HEK293 (cell line): ENCODE results near the gene OPA1.
A peak's percentile ranks its signal among the peaks of the same experiment; 100 is the strongest.

Experiments used
- CTCF ChIA-PET: fragments of 350-600 bp; formaldehyde crosslinking; extraction: SDS; loops from one replicate; lab custom pipeline; 2021; ENCODE audit warnings: antibody characterized with exemption; lab: Yijun Ruan, JAX
- POLR2A ChIA-PET: fragments of 300-600 bp; formaldehyde crosslinking; extraction: SDS; loops from one replicate; lab custom pipeline; 2020; ENCODE audit warnings: antibody characterized with exemption, inconsistent platforms; lab: Yijun Ruan, JAX
- H3K27ac ChIP-seq: fragments of 200-500 bp; sonication (Bioruptor generic); 2 replicates; pipeline ENCODE4 v1.5.1; 2014; ENCODE audit warnings: low read depth, low read length, control low read depth, inconsistent platforms; ENCODE audit errors: extremely low read depth
- H3K36me3 ChIP-seq, 2 experiments: fragments of 200-500 bp in 1 of 2; sonication (Bioruptor generic) in 1 of 2; 1 replicate in 1 of 2; 2 replicates in 1 of 2; pipeline ENCODE4 v1.5.1; 2014 to 2017; ENCODE audit warnings: inconsistent platforms in 2 of 2, low read length in 2 of 2; ENCODE audit not compliant: control insufficient read depth in 2 of 2, insufficient read depth in 1 of 2
- H3K4me1 ChIP-seq: fragments of 200-500 bp; sonication (Bioruptor generic); 2 replicates; pipeline ENCODE4 v1.5.1; 2014; ENCODE audit warnings: mild to moderate bottlenecking, low read length, inconsistent platforms; ENCODE audit not compliant: control insufficient read depth, insufficient read depth
- H3K4me3 ChIP-seq: 2 replicates; pipeline ENCODE4 v1.5.1; 2011; ENCODE audit warnings: low read depth, mild to moderate bottlenecking, control low read depth, low read length, moderate library complexity
- H3K9me3 ChIP-seq: fragments of 200-500 bp; sonication (Bioruptor generic); 2 replicates; pipeline ENCODE4 v1.5.1; 2014; ENCODE audit warnings: low read depth, low read length, inconsistent platforms; ENCODE audit not compliant: control insufficient read depth, insufficient read depth
- EGR2 ChIP-seq: fragments of 450-650 bp; formaldehyde crosslinking; IDR thresholded peaks from 2 replicates; pipeline ENCODE4 v1.5.1; 2016; ENCODE audit warnings: low read depth, missing biosample characterization, missing genetic modification characterization
- GFI1B ChIP-seq: fragments of 450-650 bp; formaldehyde crosslinking; IDR thresholded peaks from 2 replicates; pipeline ENCODE4 v1.5.1; 2016; ENCODE audit warnings: missing biosample characterization, missing genetic modification characterization
- GLI2 ChIP-seq: fragments of 450-650 bp; formaldehyde crosslinking; IDR thresholded peaks from 2 replicates; pipeline ENCODE4; 2017; ENCODE audit warnings: missing biosample characterization, missing genetic modification characterization, low read depth, borderline replicate concordance
- HOXA7 ChIP-seq: sonication (generic); formaldehyde crosslinking; IDR thresholded peaks from 2 replicates; pipeline ENCODE4 v1.8.1; 2022; ENCODE audit warnings: missing genetic modification reagents, borderline replicate concordance
- MYNN ChIP-seq: fragments of 450-650 bp; formaldehyde crosslinking; IDR thresholded peaks from 2 replicates; pipeline ENCODE4 v1.5.1; 2016; ENCODE audit warnings: missing biosample characterization, missing genetic modification characterization, borderline replicate concordance
- OSR2 ChIP-seq: fragments of 450-650 bp; formaldehyde crosslinking; IDR thresholded peaks from 2 replicates; pipeline ENCODE4 v1.5.1; 2016; ENCODE audit warnings: missing biosample characterization, missing genetic modification characterization
- SP2 ChIP-seq: fragments of 450-650 bp; formaldehyde crosslinking; IDR thresholded peaks from 2 replicates; pipeline ENCODE4 v1.5.1; 2016; ENCODE audit warnings: missing biosample characterization, missing genetic modification characterization
- TRIM28 ChIP-seq: IDR thresholded peaks from 2 replicates; pipeline ENCODE4 v1.6.1; 2011; ENCODE audit warnings: low read length, control low read depth, borderline replicate concordance
- ZFP41 ChIP-seq: fragments of 450-650 bp; formaldehyde crosslinking; IDR thresholded peaks from 2 replicates; pipeline ENCODE4 v1.5.1; 2016; ENCODE audit warnings: missing biosample characterization, missing genetic modification characterization, borderline replicate concordance
- ZNF138 ChIP-seq: fragments of 450-650 bp; formaldehyde crosslinking; IDR thresholded peaks from 2 replicates; pipeline ENCODE4 v1.5.1; 2016; ENCODE audit warnings: missing biosample characterization, missing genetic modification characterization, borderline replicate concordance
- ZNF19 ChIP-seq: fragments of 450-650 bp; formaldehyde crosslinking; IDR thresholded peaks from 2 replicates; pipeline ENCODE4; 2016; ENCODE audit warnings: missing biosample characterization, missing genetic modification characterization, low read depth
- ZNF302 ChIP-seq: fragments of 450-650 bp; formaldehyde crosslinking; IDR thresholded peaks from 2 replicates; pipeline ENCODE4 v1.5.1; 2016; ENCODE audit warnings: missing biosample characterization, missing genetic modification characterization, low read depth
- ZNF423 ChIP-seq: fragments of 450-650 bp; formaldehyde crosslinking; IDR thresholded peaks from 2 replicates; pipeline ENCODE4 v1.5.1; 2016; ENCODE audit warnings: missing biosample characterization, missing genetic modification characterization
- ZNF501 ChIP-seq: fragments of 450-650 bp; formaldehyde crosslinking; IDR thresholded peaks from 2 replicates; pipeline ENCODE4 v1.5.1; 2016; ENCODE audit warnings: missing biosample characterization, missing genetic modification characterization
- ZNF610 ChIP-seq: fragments of 450-650 bp; formaldehyde crosslinking; IDR thresholded peaks from 2 replicates; pipeline ENCODE4 v1.5.1; 2016; ENCODE audit warnings: missing biosample characterization, missing genetic modification characterization, borderline replicate concordance
- ZNF621 ChIP-seq: fragments of 450-650 bp; formaldehyde crosslinking; IDR thresholded peaks from 2 replicates; pipeline ENCODE4 v1.5.1; 2017; ENCODE audit warnings: missing biosample characterization, missing genetic modification characterization
- ZNF629 ChIP-seq: fragments of 450-650 bp; formaldehyde crosslinking; IDR thresholded peaks from 2 replicates; pipeline ENCODE4 v1.5.1; 2017; ENCODE audit warnings: missing biosample characterization, missing genetic modification characterization
- ZNF837 ChIP-seq: fragments of 450-650 bp; formaldehyde crosslinking; IDR thresholded peaks from 2 replicates; pipeline ENCODE4 v1.5.1; 2016; ENCODE audit warnings: missing biosample characterization, missing genetic modification characterization
- ZSCAN16 ChIP-seq: fragments of 450-650 bp; formaldehyde crosslinking; IDR thresholded peaks from 2 replicates; pipeline ENCODE4 v1.5.1; 2016; ENCODE audit warnings: missing biosample characterization, missing genetic modification characterization
- TF ChIP-seq, protein P1 (sequence below): fragments of 450-650 bp; formaldehyde crosslinking; IDR thresholded peaks from 2 replicates; pipeline ENCODE4; 2016; ENCODE audit warnings: missing biosample characterization, missing genetic modification characterization
- TF ChIP-seq, protein P2 (sequence below): fragments of 450-650 bp; formaldehyde crosslinking; IDR thresholded peaks from 2 replicates; pipeline ENCODE4 v1.5.1; 2017; ENCODE audit warnings: missing biosample characterization, missing genetic modification characterization
- TF ChIP-seq, protein P3 (sequence below): fragments of 450-650 bp; formaldehyde crosslinking; IDR thresholded peaks from 2 replicates; pipeline ENCODE4 v1.5.1; 2016; ENCODE audit warnings: missing biosample characterization, missing genetic modification characterization
- TF ChIP-seq, protein P4 (sequence below): fragments of 450-650 bp; formaldehyde crosslinking; IDR thresholded peaks from 2 replicates; pipeline ENCODE4 v1.5.1; 2016; ENCODE audit warnings: missing biosample characterization, missing genetic modification characterization, low read depth

OPA1 gene

DNA sequence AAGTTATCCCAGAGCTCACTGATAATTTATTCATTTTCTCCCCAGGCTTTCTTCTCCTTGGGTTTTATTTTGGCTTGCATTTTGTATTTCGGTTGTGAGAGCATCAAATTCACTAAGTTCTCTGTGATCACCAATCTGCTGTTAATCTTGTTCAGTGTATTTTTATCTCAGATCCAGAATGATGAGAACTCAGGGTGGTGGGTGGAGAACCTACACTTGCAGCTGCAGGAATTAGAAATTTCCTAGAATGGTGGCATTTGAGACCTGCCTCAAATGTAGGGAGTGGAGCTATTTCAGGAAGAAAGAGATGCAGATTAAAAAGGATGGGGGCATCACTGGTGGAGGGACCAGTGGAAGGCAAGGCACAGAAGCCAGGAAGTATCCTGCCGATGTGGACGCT, 129.6 kb downstream of the OPA1 start:
- TF ChIP-seq ZNF610 (tag by site-specific recombination) = no peak
- no peak for TF ChIP-seq ZNF138 (tag by site-specific recombination)
- no peak for TF ChIP-seq ZNF621
- no peak for TF ChIP-seq EGR2
- TF ChIP-seq, protein P1, sequence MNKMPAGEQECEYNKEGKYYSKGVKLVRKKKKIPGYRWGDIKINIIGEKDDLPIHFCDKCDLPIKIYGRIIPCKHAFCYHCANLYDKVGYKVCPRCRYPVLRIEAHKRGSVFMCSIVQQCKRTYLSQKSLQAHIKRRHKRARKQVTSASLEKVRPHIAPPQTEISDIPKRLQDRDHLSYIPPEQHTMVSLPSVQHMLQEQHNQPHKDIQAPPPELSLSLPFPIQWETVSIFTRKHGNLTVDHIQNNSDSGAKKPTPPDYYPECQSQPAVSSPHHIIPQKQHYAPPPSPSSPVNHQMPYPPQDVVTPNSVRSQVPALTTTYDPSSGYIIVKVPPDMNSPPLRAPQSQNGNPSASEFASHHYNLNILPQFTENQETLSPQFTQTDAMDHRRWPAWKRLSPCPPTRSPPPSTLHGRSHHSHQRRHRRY (tag by site-specific recombination) = no peak
- no peak for TF ChIP-seq OSR2 (tag by site-specific recombination)
- no peak for TF ChIP-seq ZNF501
- TF ChIP-seq ZNF837 (tag by site-specific recombination) = no peak
- no peak for TF ChIP-seq SP2 (tag by site-specific recombination)
- H3K27ac ChIP-seq = no peak overlapping the region
- POLR2A ChIA-PET = no interaction called here
- no peaks in the 10 kb centered on the region for H3K4me1 ChIP-seq
- H3K4me3 ChIP-seq = no peak overlapping the region
- no peaks in the 10 kb centered on the region for H3K36me3 ChIP-seq
- CTCF ChIA-PET = no interaction called here
- H3K9me3 ChIP-seq = no peaks in the 10 kb centered on the region

DNA sequence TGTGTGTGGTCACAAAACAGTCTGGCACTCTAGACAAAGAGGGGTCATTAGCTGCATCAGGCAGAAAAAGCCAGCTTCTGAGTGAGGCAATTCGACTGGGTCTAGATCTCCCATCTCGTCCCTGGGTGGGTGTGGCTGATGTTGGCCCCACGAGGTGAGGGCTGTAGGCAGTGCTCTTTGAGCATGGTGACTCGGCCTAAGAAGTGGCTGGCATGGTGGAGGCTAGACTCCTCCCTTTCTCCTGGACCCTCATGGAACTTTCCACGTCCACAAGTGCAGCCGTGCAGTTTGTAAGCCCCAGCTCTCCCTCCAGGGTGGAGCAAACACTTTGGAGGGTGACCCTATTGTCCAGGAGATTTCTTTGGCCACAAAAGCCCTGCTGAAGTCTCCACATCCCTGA, 134.1 kb downstream of the OPA1 start:
- ChIA-PET POLR2A (no interaction called here), CTCF (no interaction called here)
- Histone ChIP-seq H3K36me3 (no peaks in the 10 kb centered on the region), H3K27ac (no peak overlapping the region), H3K9me3 (no peaks in the 10 kb centered on the region), H3K4me1 (no peaks in the 10 kb centered on the region), H3K4me3 (no peak overlapping the region)
- TF ChIP-seq ZNF423 = no peak
- TF ChIP-seq, protein P2, sequence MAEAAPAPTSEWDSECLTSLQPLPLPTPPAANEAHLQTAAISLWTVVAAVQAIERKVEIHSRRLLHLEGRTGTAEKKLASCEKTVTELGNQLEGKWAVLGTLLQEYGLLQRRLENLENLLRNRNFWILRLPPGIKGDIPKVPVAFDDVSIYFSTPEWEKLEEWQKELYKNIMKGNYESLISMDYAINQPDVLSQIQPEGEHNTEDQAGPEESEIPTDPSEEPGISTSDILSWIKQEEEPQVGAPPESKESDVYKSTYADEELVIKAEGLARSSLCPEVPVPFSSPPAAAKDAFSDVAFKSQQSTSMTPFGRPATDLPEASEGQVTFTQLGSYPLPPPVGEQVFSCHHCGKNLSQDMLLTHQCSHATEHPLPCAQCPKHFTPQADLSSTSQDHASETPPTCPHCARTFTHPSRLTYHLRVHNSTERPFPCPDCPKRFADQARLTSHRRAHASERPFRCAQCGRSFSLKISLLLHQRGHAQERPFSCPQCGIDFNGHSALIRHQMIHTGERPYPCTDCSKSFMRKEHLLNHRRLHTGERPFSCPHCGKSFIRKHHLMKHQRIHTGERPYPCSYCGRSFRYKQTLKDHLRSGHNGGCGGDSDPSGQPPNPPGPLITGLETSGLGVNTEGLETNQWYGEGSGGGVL (tag by site-specific recombination) = no peak
- no peak for TF ChIP-seq TRIM28
- TF ChIP-seq, protein P3, sequence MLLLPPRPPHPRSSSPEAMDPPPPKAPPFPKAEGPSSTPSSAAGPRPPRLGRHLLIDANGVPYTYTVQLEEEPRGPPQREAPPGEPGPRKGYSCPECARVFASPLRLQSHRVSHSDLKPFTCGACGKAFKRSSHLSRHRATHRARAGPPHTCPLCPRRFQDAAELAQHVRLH (tag by site-specific recombination) = no peak
- no peak for TF ChIP-seq GLI2

DNA sequence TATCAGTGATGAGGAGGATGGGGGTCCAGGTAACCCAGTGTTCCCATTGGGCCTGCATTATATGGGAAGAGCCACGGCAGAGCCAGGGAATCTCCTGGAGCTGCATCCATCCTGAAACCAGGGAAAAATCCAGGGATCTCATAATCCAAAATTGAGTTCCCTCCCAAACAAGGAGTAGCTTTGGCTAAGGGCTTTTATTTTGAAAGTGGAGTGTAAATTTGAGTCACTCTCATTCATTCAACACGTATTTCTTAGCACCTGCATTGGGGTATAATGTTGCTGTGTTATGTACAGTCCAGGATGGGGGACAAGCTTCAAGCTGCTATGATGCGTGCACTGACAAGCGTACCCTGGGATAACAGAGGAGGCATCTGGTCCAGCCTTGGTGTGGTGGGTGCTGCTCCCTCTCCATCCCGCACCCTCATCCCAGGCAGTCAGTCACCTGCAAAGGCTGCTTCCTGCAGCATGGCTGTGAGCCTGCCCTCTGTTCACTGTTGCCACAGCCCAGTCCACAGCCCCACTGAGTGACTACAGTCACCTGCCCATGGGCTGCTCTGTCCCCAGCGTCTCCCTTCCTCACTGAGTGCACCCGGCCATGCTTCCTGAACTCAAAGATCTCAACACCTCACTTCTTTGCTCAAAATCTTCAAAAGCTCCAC, 135.6 kb downstream of the OPA1 start:
- Histone ChIP-seq H3K36me3 (no peaks in the 10 kb centered on the region), H3K27ac (no peak overlapping the region), H3K4me3 (no peak overlapping the region), H3K9me3 (no peaks in the 10 kb centered on the region), H3K4me1 (no peaks in the 10 kb centered on the region)
- no peak for TF ChIP-seq ZNF629
- TF ChIP-seq ZNF302 (tag by site-specific recombination) = no peak
- no peak for TF ChIP-seq HOXA7
- peak; percentile 58; the same call in 1 of the 2 replicates for TF ChIP-seq MYNN
- TF ChIP-seq ZFP41 = no peak
- TF ChIP-seq GFI1B = no peak
- TF ChIP-seq ZNF19 (tag by site-specific recombination) = no peak
- TF ChIP-seq, protein P4, sequence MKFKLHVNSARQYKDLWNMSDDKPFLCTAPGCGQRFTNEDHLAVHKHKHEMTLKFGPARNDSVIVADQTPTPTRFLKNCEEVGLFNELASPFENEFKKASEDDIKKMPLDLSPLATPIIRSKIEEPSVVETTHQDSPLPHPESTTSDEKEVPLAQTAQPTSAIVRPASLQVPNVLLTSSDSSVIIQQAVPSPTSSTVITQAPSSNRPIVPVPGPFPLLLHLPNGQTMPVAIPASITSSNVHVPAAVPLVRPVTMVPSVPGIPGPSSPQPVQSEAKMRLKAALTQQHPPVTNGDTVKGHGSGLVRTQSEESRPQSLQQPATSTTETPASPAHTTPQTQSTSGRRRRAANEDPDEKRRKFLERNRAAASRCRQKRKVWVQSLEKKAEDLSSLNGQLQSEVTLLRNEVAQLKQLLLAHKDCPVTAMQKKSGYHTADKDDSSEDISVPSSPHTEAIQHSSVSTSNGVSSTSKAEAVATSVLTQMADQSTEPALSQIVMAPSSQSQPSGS = no peak
- TF ChIP-seq ZSCAN16 (tag by site-specific recombination) = no peak
- ChIA-PET CTCF (no interaction called here), POLR2A (no interaction called here)
